A549 (cell line): Measurements from ENCODE around the gene PTGR3. TPM values are rescaled to one million over a fixed set of nuclear protein-coding genes. Genes with fewer than 3 reads are reported as not detected.

Experiments used
- ATAC-seq, 2 experiments: fragments of 200-7000 bp in 1 of 2; fragments of >200 bp in 1 of 2; cut with Nextera tagmentation in 1 of 2; cut with Tn5 transposase in 1 of 2; 3 replicates each; pipeline versions ENCODE4 v1.8.0 to v1.9.1; 2018 to 2020; ENCODE audit warnings: mild to moderate bottlenecking in 1 of 2, moderate library complexity in 1 of 2
- CTCF ChIA-PET: fragments of 300-600 bp; sonication (Branson Sonifier 250); formaldehyde crosslinking; extraction: SDS; loops from one replicate; lab custom pipeline; 2021; ENCODE audit warnings: antibody characterized with exemption, inconsistent platforms; lab: Yijun Ruan, JAX
- POLR2A ChIA-PET: fragments of 350-600 bp; formaldehyde crosslinking; extraction: SDS; loops from one replicate; lab custom pipeline; 2021; ENCODE audit warnings: antibody characterized with exemption, inconsistent platforms; lab: Yijun Ruan, JAX
- DNase-seq, 2 experiments: peaks; one replicate each; pipeline versions ENCODE4 v3.0.0 to v3.0.0-alpha.2; 2011 to 2016; ENCODE audit warnings: low read depth in 1 of 2, low spot score in 1 of 2
- FAIRE-seq: peaks from 2 replicates; lab custom pipeline; 2011; peaks lifted over from hg19 to GRCh38; lab: Jason Lieb, UNC
- H3K27ac ChIP-seq, 2 experiments: fragments of >200 bp; sonication (Bioruptor Twin); formaldehyde crosslinking; 3 replicates each; pipeline ENCODE4 v1.5.1; 2016 to 2017
- H3K4me1 ChIP-seq: fragments of >200 bp; sonication (Bioruptor Twin); formaldehyde crosslinking; 3 replicates; pipeline ENCODE4 v1.6.1; 2016
- H3K4me2 ChIP-seq: fragments of >200 bp; sonication (Bioruptor Twin); formaldehyde crosslinking; 3 replicates; pipeline ENCODE4 v1.6.1; 2016
- H3K4me3 ChIP-seq: fragments of >200 bp; sonication (Bioruptor Twin); formaldehyde crosslinking; 3 replicates; pipeline ENCODE4 v1.5.1; 2016
- H3K9me3 ChIP-seq: fragments of >200 bp; sonication (Bioruptor Twin); formaldehyde crosslinking; 3 replicates; pipeline ENCODE4 v1.6.1; 2016
- CBX2 ChIP-seq: fragments of 200-600 bp; sonication (generic); IDR thresholded peaks from 2 replicates; pipeline ENCODE4 v1.6.1; 2016; ENCODE audit warnings: low read depth, mild to moderate bottlenecking, borderline replicate concordance
- CHD2 ChIP-seq: fragments of 150-350 bp; IDR thresholded peaks from 2 replicates; pipeline ENCODE4 v1.6.1; 2014; ENCODE audit warnings: low read length; ENCODE audit not compliant: partially characterized antibody
- CHD4 ChIP-seq: fragments of 200-600 bp; sonication (generic); IDR thresholded peaks from 2 replicates; pipeline ENCODE4 v1.6.1; 2016; ENCODE audit warnings: antibody characterized with exemption, mild to moderate bottlenecking, borderline replicate concordance
- ELK1 ChIP-seq: fragments of 150-350 bp; IDR thresholded peaks from 2 replicates; pipeline ENCODE4 v1.6.1; 2014; ENCODE audit warnings: low read depth, mild to moderate bottlenecking, low read length
- HES2 ChIP-seq: fragments of >200 bp; sonication (Bioruptor Twin); formaldehyde crosslinking; IDR thresholded peaks from 2 replicates; pipeline ENCODE4 v1.6.1; 2016
- HOXA7 ChIP-seq: fragments of 250-450 bp; sonication (Bioruptor Pico); IDR thresholded peaks from 2 replicates; pipeline ENCODE4 v1.5.0; 2020; ENCODE audit warnings: mild to moderate bottlenecking, moderate library complexity
- HOXB13 ChIP-seq: fragments of 250-450 bp; sonication (Bioruptor Pico); IDR thresholded peaks from 2 replicates; pipeline ENCODE4 v1.5.0; 2020; ENCODE audit warnings: low read depth, mild to moderate bottlenecking, moderate library complexity
- HOXB5 ChIP-seq: fragments of 250-450 bp; sonication (Bioruptor Pico); IDR thresholded peaks from 2 replicates; pipeline ENCODE4 v1.5.0; 2020; ENCODE audit warnings: mild to moderate bottlenecking, moderate library complexity
- KDM5A ChIP-seq: fragments of 200-600 bp; sonication (generic); IDR thresholded peaks from 2 replicates; pipeline ENCODE4 v1.6.1; 2016; ENCODE audit warnings: antibody characterized with exemption, mild to moderate bottlenecking
- MAFK ChIP-seq: fragments of 450-650 bp; IDR thresholded peaks from 2 replicates; pipeline ENCODE4 v1.6.1; 2014; ENCODE audit not compliant: partially characterized antibody
- MAZ ChIP-seq: fragments of 150-350 bp; IDR thresholded peaks from 2 replicates; pipeline ENCODE4 v1.6.1; 2014; ENCODE audit warnings: antibody characterized with exemption, low read depth, low read length, borderline replicate concordance
- MYC ChIP-seq: IDR thresholded peaks from 2 replicates; pipeline ENCODE4 v1.6.1; 2012; ENCODE audit warnings: mild to moderate bottlenecking, inconsistent platforms, low read length, improper control_type of control experiment, borderline replicate concordance
- NPAS2 ChIP-seq: fragments of 250-450 bp; sonication (Bioruptor Pico); IDR thresholded peaks from 2 replicates; pipeline ENCODE4 v1.8.0; 2022; ENCODE audit warnings: mild to moderate bottlenecking, moderate library complexity, borderline replicate concordance
- PHF8 ChIP-seq: fragments of 200-600 bp; sonication (generic); IDR thresholded peaks from 2 replicates; pipeline ENCODE4 v1.6.1; 2016; ENCODE audit warnings: low read depth, mild to moderate bottlenecking, antibody characterized with exemption, moderate library complexity, borderline replicate concordance
- RARB ChIP-seq: fragments of 250-450 bp; sonication (Bioruptor Pico); IDR thresholded peaks from 2 replicates; pipeline ENCODE4 v1.8.0; 2021; ENCODE audit warnings: mild to moderate bottlenecking, moderate library complexity
- REST ChIP-seq: fragments of 200-600 bp; sonication (generic); IDR thresholded peaks from 2 replicates; pipeline ENCODE4 v1.6.1; 2016; ENCODE audit warnings: antibody characterized with exemption, mild to moderate bottlenecking, moderate library complexity
- RNF2 ChIP-seq: fragments of 200-600 bp; sonication (generic); IDR thresholded peaks from 2 replicates; pipeline ENCODE4 v1.6.1; 2016; ENCODE audit warnings: low read depth, mild to moderate bottlenecking, antibody characterized with exemption, moderate library complexity, borderline replicate concordance
- USF2 ChIP-seq: fragments of 450-650 bp; IDR thresholded peaks from 2 replicates; pipeline ENCODE4 v1.6.1; 2014; ENCODE audit warnings: antibody characterized with exemption
- WGBS: methylation state at CpG from one replicate; pipeline ENCODE4 v1.1.6; 2017; ENCODE audit errors: missing lambda C conversion rate; 5-methylcytosine and 5-hydroxymethylcytosine counted together
- polyA plus RNA-seq, 4 experiments: library from polyadenylated mRNA; depleted of rRNA in 3 of 4; stranded (reverse); fragments of >200 nt; fragmentation: RNase III in 1 of 4; extraction: RNeasy Plus Mini Kit Qiagen cat#74134 plus additional on column Dnase treatment in 1 of 4; gene quantifications; 2 replicates in 3 of 4; 3 replicates in 1 of 4; pipeline ENCODE4 v1.2.3, GENCODE V29; 2011 to 2017
- TF ChIP-seq, protein P1 (sequence below): IDR thresholded peaks from 2 replicates; pipeline ENCODE4 v1.6.1; 2012; ENCODE audit warnings: low read depth, borderline replicate concordance

The PTGR3 gene
- polyA plus RNA-seq, 2 of the 4 experiments (the other 2 are of a cell fraction), result 7.2 to 18.5 TPM

GRCh38 chr18:75159238-75159518, 49.8 kb downstream of the PTGR3 start:
- CTCF ChIA-PET, result no interaction called here
- POLR2A ChIA-PET, result no interaction called here
- 69% methylated on average over 6 of the region's 9 CpGs for WGBS

More at GRCh38 chr18:75159238-75159518, 49.8 kb downstream of the PTGR3 start:
- Histone ChIP-seq H3K4me2 (no peak overlapping the region), H3K4me3 (no peak overlapping the region)
- no peak for DNase-seq
- FAIRE-seq, result no peak
- no peak for TF ChIP-seq HOXB5 (CRISPR knock-in tag)
- TF ChIP-seq RARB (CRISPR knock-in tag), result no peak
- TF ChIP-seq PHF8, result no peak
- TF ChIP-seq ELK1, result no peak
- TF ChIP-seq MAFK, result no peak
- no peak for TF ChIP-seq REST
- TF ChIP-seq HOXA7 (CRISPR knock-in tag), result no peak
- no peak for TF ChIP-seq CHD4
- no peak for TF ChIP-seq USF2
- no peak for TF ChIP-seq CHD2
- no peak for TF ChIP-seq MAZ
- TF ChIP-seq KDM5A, result no peak
- TF ChIP-seq, protein P1, sequence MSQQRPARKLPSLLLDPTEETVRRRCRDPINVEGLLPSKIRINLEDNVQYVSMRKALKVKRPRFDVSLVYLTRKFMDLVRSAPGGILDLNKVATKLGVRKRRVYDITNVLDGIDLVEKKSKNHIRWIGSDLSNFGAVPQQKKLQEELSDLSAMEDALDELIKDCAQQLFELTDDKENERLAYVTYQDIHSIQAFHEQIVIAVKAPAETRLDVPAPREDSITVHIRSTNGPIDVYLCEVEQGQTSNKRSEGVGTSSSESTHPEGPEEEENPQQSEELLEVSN, result no peak
- TF ChIP-seq MYC, result no peak
- TF ChIP-seq NPAS2 (CRISPR knock-in tag), result no peak
- TF ChIP-seq RNF2, result no peak
- TF ChIP-seq CBX2, result no peak
- no peak for TF ChIP-seq HES2
- no peak for TF ChIP-seq HOXB13 (CRISPR knock-in tag)
- TF ChIP-seq, all 56 proteins: peak for 0
- Histone ChIP-seq H3K27ac (no peak overlapping the region), H3K4me1 (0 out of 3 replicates have a peak, but pooled peaks cover 3% of the 10 kb centered on the region), H3K9me3 (no peaks in the 10 kb centered on the region)
- no peak for ATAC-seq

Other genes starting within 250 kb of the PTGR3 start
- 2.2 and 2.9 TPM in 2 replicates for gene TSHZ1, start 1.7 kb upstream of the PTGR3 start, polyA plus RNA-seq (2011; rRNA removed)
- 2.7 to 3.0 TPM (median 2.8 TPM) in 3 replicates for gene TSHZ1, start 1.7 kb upstream of the PTGR3 start, polyA plus RNA-seq (2017; fragmentation: RNase III; extraction: RNeasy Plus Mini Kit Qiagen cat#74134 plus additional on column Dnase treatment)
- gene SMIM21, start 218.6 kb upstream of the PTGR3 start, polyA plus RNA-seq (2011; rRNA removed), result not detected in 2 replicates
- gene SMIM21, start 218.6 kb upstream of the PTGR3 start, polyA plus RNA-seq (2017; fragmentation: RNase III; extraction: RNeasy Plus Mini Kit Qiagen cat#74134 plus additional on column Dnase treatment), result not detected in 3 replicates